GM18873 (cell line): ENCODE results near the gene XYLT1.

Experiments
- ATAC-seq: cut with Tn5 transposase; IDR thresholded peaks from one replicate; pipeline ENCODE4 v1.9.1; 2021; ENCODE audit warnings: mild to moderate bottlenecking, moderate library complexity, moderate number of reproducible peaks; ENCODE audit not compliant: unreplicated experiment, low FRiP score

Gene XYLT1

DNA sequence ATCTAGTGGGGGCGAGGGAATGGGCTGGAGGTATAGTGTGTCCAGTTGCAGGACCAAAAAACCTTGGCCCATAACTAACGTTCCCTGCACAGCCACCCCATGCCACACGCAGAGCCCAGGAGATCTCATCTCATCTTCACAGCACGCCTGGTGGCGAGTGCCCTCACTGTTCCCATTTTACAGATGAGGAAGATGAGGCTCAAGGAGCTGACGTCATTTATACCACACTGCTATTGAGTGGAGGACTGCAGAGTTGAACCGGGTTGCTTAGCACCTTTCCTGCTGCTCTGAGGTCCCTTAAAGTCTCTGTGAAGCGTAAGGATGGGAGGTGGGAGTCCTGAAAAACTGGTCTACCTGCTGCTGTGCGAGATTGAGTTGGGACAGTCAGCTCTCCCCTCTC is 172.5 kb downstream of the XYLT1 start:
- ATAC-seq = no peak

GRCh38 chr16:17296431-17296830 is 174.3 kb downstream of the XYLT1 start:
- ATAC-seq = no peak

- ATAC-seq = no peak
Measured at GRCh38 chr16:17295948-17296347, 174.8 kb downstream of the XYLT1 start.

DNA sequence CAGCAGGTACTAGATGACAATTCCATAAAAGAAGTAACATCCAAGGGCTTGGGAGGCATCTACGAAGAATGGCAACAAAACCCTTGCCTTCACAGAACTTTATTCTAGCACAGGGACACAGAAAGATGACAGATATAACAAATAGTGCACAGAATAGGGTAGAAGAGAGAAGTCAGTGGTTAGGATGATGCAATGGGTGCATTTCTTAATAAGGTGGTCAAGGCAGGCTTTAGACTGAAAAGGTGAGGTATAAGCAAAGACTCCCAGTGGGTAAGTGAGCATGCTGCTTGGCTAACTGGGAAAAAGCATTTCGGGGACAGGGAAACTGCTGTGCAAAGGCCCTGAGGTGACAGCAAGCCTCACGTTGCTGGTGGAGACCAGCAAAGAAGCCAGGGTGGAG is 175.9 kb downstream of the XYLT1 start:
- ATAC-seq = no peak

- no peak for ATAC-seq
Measured at GRCh38 chr16:17293813-17294558, 176.8 kb downstream of the XYLT1 start.

- ATAC-seq = no peak
Measured at GRCh38 chr16:17291289-17291688, 179.5 kb downstream of the XYLT1 start.

DNA sequence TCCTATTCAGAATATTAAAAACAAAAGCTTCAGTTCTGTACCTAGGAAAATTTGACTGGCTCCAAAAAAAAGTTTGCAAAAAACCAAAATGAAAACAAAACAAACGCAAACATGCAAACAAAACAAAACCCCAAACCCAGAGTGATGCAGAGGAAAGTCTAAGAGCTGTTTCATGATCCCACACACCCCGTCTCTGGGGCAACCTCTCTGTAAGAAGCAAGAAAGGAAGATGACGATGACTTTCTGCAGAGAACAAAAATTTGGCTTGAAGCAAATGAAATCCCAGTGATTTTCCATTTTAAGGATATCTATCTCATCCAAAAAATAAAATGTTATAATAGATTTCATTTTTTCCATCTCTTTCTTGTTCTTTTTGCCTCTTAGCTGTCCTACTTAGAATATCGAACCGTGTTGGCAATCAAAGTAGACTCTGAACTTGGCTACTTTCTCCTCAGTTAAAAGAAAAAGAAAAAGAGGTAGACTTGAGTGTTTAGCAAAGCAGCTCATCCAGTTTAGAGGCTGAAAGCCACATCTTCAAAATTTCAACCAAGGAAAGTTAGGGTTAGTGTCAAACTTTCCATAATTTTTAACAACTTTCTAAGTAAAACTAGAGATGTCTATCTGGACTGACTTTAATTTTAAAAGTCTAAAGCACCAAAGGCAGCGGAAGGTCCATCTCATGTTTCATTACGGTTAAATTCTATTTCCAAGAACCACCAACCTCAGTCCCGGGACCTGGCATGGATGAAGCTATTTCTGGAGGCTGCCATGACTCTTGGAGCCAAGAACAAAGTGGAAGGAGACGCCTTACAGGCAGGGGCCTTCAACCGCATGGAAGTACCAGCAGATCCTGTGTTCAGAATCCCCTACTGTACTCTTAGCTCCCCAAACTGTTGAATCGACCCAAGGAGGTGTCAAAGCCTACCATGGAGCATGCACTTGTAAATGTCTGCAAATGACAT is 180.8 kb downstream of the XYLT1 start:
- ATAC-seq = no peak

DNA sequence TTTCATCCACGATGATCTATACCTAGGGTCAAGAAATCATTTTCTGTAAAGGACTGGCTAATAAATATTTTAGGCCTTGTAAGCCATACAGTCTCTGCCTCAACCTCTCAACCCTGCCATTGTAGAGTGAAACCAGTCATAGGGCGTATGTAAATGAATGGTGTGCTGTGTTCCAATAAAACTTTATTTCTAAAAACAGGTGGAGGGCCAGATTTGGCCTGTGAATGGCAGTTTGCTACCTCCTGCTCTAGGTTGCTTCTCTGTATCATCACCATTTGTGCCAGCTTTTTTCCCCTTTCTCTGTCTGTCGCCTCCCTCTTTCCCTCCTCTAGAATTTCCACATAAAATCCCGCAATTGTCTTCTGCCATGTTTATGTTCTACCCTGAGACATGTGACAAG is 181.7 kb downstream of the XYLT1 start:
- no peak for ATAC-seq

DNA sequence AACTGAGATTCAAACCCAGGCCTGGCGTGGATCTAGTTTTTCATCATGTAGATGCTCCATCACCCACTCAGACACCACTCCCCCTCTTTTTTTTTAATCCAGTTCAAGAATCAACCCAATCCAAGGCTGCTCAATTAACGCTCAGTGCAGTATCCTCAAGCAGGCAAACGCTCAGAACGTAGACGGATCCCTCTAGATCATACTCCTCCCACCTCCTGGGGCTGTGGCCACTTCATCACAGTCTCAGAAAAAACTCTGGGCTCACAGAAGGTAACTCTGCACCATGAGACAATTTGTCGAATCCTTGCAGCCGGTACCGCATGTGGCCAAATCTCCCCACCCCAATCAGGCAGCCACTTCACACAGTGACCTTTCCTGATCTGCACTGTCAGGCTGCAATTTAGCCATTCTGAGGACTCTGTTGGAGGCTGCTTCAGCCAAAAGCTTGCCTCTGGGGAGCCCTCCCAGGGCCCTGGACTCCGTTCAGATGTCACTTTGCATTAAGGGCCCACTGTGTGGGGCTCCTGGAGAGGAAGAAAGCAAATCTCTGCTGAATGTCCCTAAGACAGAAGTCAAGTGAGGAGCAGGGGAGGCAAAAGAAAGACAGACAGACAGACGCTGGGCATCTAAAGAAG is 183.5 kb downstream of the XYLT1 start:
- no peak for ATAC-seq

DNA sequence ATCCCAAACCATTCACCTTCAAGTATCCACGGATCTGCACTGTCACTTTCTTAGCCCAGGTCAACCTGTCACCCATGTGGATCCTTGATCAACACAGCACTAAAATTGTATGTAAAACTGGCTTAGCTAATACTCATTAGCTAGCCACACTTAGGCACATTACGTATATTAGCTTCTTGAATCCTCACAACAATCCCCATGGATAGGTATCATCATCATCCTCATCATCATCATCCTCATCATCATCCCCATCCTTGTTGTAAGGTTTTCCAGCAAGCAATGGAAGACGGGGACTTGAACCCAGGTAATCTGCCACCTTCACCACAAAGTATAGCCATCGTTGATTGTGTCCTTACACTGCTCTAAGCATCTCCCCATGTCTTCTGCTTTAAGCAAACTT is 184.3 kb downstream of the XYLT1 start:
- ATAC-seq = no peak

- ATAC-seq = no peak
Measured at GRCh38 chr16:17283016-17283415, 187.7 kb downstream of the XYLT1 start.

DNA sequence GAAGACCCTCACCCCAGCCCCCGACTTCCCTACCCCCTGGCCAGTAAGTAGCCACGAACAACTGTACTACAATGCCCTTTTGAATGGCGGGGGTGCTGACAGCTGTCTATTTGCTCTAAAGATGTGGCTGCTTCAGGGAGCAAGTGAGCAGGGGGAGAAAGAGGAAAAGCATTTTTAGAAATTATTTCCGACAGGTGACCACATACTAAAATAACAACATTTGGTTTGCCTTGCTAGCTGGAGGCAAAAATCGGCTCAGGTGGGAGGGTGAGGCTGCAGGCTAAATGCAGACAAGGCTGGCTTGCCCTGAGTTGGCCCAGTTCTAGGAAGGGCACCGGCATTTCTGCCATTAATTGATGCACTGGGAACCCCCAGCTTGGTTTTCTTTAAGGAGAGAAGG is 188.5 kb downstream of the XYLT1 start:
- ATAC-seq = no peak

DNA sequence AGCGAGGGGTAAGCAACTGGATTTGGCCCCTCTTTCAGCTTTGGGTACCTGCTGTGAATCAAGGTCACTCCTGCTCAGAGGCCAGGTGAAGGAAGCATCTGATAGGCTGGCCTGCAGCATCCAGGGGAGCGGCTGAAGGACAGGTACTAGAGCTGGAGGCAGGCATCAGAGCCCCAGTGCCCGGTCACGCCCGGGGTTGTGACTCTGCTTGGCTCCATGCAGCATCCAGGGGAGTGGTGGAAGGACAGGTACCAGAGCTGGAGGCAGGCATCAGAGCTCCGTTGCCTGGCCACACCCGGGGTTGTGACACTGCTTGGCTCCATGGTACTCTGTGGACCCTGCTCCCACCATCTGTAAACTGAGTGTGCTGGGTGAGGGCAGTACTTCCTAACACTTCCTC is 189.7 kb downstream of the XYLT1 start:
- ATAC-seq = no peak

DNA sequence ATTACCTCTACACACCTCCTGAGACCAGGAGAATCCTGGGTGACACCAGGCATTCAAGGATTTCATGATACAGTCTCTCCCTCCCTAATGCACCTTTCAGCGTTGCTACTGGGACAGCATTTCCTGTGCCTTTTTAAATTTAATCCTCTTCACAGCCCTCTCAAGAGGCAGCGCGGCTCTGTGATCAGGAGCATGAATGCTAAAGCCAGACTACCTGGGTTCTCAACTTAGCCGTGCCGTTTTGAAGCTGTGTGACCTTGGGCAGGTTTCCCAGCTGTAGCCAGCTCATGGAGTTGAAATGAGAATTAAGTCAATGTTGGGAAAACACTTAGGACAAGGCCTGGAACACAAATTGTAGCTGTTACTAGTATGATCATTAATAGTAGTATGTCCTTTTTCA is 191.8 kb downstream of the XYLT1 start:
- ATAC-seq = no peak

- ATAC-seq = no peak
Measured at GRCh38 chr16:17277981-17278381, 192.8 kb downstream of the XYLT1 start.

DNA sequence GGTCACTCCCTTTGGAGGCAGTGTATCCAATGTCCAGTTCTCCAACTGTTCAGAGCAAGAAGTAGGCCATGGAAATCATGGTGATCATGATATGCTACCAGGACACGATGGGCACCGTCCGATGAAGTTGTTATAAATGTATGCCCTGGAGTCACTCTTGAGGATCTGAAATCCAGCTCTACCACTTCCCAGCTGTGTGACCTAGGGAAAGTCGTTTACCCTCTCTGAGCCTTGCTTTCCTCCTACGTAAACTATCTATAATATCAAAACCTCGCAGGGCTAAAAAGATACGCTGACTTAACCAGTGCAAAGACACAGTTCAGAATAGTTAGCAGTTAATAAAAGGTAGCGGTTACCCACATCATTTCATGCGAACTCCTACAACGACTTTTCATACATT is 194.2 kb downstream of the XYLT1 start:
- ATAC-seq = no peak

- no peak for ATAC-seq
Measured at GRCh38 chr16:17276010-17276530, 194.7 kb downstream of the XYLT1 start.

DNA sequence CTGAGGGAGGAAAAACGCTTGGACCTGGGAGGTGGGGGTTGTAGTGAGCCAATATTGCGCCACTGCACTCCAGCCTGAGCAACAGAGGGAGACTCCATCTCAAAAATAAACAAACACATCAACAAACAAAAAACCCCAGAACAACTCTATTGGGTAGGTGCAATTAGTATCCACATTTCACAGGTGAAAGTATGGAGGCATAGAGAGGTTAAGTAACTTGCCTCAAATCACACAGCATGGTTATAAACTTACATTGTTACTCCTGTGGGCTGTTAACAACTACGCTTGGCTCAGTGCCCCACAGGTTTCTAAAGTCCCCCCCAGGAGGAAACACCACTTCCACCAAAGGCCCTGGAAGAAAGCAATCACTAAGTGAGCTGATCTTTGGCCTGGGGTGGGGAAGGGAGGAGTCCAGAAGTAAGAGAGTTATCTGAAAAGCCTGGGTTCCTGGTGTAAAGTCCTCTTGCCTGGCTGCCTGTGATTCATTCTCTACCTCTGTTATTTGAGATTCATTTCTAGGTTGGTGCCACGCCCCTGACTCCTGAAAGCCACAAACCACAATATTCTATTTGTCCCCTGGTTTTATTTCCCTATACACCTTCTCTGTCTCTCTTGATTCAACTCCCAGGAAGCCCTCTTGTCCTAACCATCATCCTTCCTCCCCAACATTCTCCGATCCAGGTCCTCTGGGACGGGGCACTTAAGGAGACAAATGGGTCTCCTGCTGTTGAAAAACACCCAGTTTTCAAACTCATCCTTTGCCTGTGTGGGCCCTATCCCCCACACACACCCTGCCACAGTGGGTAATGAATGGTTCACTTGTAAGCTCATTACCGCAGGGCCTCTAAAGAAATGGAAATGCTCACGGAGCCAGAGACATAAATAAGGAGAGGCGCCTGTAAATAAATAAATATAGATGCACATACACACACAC is 195.4 kb downstream of the XYLT1 start:
- no peak for ATAC-seq

GRCh38 chr16:17273142-17273561 is 197.6 kb downstream of the XYLT1 start:
- no peak for ATAC-seq

- ATAC-seq = no peak
Measured at GRCh38 chr16:17272716-17273115, 198.0 kb downstream of the XYLT1 start.
